ENCODE measurements around the gene PTPN3. TPM values are rescaled to one million over a fixed set of nuclear protein-coding genes. Genes with fewer than 3 reads are reported as not detected.

PTPN3 gene
- total RNA-seq, 1 donor from 2014 or later = 4.9 TPM

- Mint-ChIP-seq H3K27me3 (no peaks in the 10 kb centered on the region), H3K27ac (peak overlapping the region; percentile 23), H3K36me3 (no peaks in the 10 kb centered on the region), H3K4me3 (no peak overlapping the region), H3K4me1 (ENCODE audit: unreplicated experiment) (peaks cover 13% of the 10 kb centered on the region), H3K9me3 (no peaks in the 10 kb centered on the region)
- DNase-seq (ENCODE audit: extremely low spot score, unreplicated experiment) = no peak
- peak; percentile 95 for TF ChIP-seq CTCF (conservative IDR thresholded peaks at IDR 0.05)
These were observed 28.3 kb downstream of the PTPN3 start for GRCh38 chr9:109469646-109470358.

- Mint-ChIP-seq H3K27ac (no peak overlapping the region), H3K9me3 (no peaks in the 10 kb centered on the region), H3K4me1 (ENCODE audit: unreplicated experiment) (peaks cover 13% of the 10 kb centered on the region), H3K36me3 (no peaks in the 10 kb centered on the region), H3K27me3 (no peaks in the 10 kb centered on the region), H3K4me3 (no peak overlapping the region)
- DNase-seq (ENCODE audit: extremely low spot score, unreplicated experiment) = no peak
- TF ChIP-seq CTCF (conservative IDR thresholded peaks at IDR 0.05) = no peak
These were observed 29.2 kb downstream of the PTPN3 start for GRCh38 chr9:109468927-109469326.

GRCh38 chr9:109467936-109468335, 30.2 kb downstream of the PTPN3 start:
- Mint-ChIP-seq H3K4me3 (no peak overlapping the region), H3K27ac (no peak overlapping the region), H3K36me3 (no peaks in the 10 kb centered on the region), H3K9me3 (no peaks in the 10 kb centered on the region), H3K27me3 (no peaks in the 10 kb centered on the region), H3K4me1 (ENCODE audit: unreplicated experiment) (peaks cover 8% of the 10 kb centered on the region)
- DNase-seq (ENCODE audit: extremely low spot score, unreplicated experiment) = no peak
- TF ChIP-seq CTCF (conservative IDR thresholded peaks at IDR 0.05) = no peak

GRCh38 chr9:109466623-109467590, 31.2 kb downstream of the PTPN3 start:
- no peaks in the 10 kb centered on the region for H3K27me3 Mint-ChIP-seq
- no peak for DNase-seq (ENCODE audit: extremely low spot score, unreplicated experiment)
- no peaks in the 10 kb centered on the region for H3K36me3 Mint-ChIP-seq
- no peaks in the 10 kb centered on the region for H3K9me3 Mint-ChIP-seq
- H3K4me3 Mint-ChIP-seq = no peak overlapping the region
- H3K4me1 Mint-ChIP-seq (ENCODE audit: unreplicated experiment) = peaks cover 8% of the 10 kb centered on the region
- no peak for TF ChIP-seq CTCF (conservative IDR thresholded peaks at IDR 0.05)
- H3K27ac Mint-ChIP-seq = peak overlapping the region; percentile 29

GRCh38 chr9:109463924-109464625, 34.0 kb downstream of the PTPN3 start:
- no peaks in the 10 kb centered on the region for H3K27me3 Mint-ChIP-seq
- no peaks in the 10 kb centered on the region for H3K4me1 Mint-ChIP-seq (ENCODE audit: unreplicated experiment)
- no peak overlapping the region for H3K4me3 Mint-ChIP-seq
- TF ChIP-seq CTCF (conservative IDR thresholded peaks at IDR 0.05) = no peak
- no peaks in the 10 kb centered on the region for H3K36me3 Mint-ChIP-seq
- H3K9me3 Mint-ChIP-seq = no peaks in the 10 kb centered on the region
- DNase-seq (ENCODE audit: extremely low spot score, unreplicated experiment) = no peak
- H3K27ac Mint-ChIP-seq = no peak overlapping the region
